ENCODE results near the gene BCL11B.

BCL11B gene

DNA sequence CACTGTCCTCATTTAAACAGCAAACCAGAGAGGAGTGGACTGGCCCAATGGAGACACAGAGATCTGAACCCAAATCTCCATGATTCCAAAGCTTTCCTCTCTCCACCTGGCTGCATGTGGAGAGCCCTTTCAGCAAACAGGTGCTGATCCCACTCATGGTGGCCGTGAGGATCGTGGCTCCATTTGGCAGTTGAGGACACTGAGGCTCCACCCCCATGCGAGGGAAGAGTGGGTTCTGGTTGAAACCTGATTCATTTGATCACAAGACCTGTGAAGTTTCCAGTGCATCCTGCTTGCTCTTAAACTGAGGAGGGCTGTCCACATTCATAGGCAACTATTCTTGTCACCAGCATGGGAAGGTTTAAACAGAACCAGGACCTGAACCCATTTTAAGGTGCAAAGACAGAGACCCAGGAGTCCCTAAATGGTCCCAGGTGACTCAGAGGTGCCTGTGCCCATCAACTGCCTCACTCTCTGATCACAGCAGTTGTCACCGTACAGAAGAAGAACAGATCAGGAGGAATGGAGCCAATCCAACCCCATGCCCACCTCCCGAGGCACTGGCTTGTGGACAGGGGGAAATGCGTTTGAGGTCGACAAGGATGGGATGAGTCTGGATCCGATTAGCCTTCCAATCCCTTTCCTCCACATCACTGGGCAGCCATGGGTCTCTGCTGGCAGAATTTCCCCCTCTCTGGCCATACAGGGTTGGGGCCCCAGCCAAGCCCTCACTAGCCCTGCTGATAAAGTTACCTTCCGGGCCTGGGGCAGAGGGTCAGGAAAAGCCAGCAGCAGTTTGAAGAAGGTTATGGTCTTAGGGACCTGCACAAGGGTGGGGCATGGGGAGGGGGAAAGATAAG lies 45.5 kb upstream of the BCL11B start:
- DNase-seq (ENCODE audit: low read depth) = no peak
- TF ChIP-seq, protein P1, sequence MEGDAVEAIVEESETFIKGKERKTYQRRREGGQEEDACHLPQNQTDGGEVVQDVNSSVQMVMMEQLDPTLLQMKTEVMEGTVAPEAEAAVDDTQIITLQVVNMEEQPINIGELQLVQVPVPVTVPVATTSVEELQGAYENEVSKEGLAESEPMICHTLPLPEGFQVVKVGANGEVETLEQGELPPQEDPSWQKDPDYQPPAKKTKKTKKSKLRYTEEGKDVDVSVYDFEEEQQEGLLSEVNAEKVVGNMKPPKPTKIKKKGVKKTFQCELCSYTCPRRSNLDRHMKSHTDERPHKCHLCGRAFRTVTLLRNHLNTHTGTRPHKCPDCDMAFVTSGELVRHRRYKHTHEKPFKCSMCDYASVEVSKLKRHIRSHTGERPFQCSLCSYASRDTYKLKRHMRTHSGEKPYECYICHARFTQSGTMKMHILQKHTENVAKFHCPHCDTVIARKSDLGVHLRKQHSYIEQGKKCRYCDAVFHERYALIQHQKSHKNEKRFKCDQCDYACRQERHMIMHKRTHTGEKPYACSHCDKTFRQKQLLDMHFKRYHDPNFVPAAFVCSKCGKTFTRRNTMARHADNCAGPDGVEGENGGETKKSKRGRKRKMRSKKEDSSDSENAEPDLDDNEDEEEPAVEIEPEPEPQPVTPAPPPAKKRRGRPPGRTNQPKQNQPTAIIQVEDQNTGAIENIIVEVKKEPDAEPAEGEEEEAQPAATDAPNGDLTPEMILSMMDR (IDR thresholded peaks at IDR 0.05; ENCODE audit: insufficient read depth, low read depth, low read length, missing control alignments) = no peak
- no peak overlapping the region for H3K4me3 ChIP-seq (ENCODE audit: low read depth, low read length)

DNA sequence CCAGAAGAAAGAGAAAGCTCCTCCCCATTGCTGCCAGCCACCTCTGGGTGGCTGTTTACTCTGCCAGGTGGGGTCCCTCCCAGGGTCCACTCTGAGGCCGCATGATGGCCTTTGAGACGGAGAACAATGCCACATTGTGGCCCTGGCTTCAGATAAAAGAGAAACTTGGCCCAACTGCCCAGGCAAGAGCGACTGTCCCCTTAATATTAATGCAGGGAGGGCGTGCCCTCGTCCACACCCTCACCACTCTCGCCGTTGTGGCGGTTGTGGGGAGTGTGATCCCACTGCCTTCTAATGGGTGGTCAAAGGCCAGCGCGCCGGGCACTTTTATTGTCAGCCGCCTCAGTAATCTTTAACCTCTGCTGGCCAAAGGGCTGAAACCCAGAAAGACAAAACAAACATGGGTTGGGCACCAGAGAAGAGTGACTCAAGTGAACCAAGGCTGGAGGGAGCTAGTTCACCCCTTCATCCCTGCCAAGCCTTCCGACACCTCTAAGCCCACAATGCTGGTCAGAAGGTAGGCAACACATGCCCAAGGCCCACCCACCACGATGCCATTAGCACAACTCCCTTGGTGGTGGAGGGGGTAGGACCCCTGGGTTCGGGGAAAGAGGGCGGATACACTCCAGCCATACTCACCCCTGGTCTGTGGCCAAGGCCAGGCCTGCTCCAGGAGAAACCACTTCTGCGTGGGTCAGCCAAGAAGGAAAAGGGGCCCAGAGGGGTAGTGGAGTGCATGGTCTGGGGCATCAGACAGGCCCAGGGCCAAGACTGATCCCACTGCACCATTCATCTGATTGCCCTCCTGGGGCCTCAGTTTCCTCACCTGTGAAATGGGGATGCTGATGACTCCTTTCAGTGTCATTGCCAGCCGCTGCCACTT lies 44.5 kb upstream of the BCL11B start:
- H3K4me3 ChIP-seq (ENCODE audit: low read depth, low read length) = no peak overlapping the region
- no peak for DNase-seq (ENCODE audit: low read depth)
- TF ChIP-seq, protein P1 (IDR thresholded peaks at IDR 0.05; ENCODE audit: insufficient read depth, low read depth, low read length, missing control alignments) = no peak

DNA sequence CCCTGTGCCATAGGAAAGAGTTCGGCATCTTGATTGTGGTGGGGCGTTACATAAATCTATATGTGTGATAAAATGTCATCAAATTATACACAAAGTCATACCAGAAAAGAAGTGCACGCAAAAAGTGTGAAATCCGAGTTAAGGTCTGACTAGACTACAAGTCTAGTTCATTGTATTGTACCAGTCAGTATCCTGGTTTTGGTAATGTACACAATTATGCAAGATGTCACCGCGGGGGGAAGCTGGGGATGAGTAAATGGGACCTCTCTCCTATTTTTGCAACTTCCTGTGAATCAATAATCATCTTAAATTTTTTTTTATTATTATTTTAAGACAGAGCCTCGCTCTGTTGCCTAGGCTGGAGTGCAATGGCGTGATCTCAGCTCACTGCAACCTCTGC lies 43.2 kb upstream of the BCL11B start:
- no peak overlapping the region for H3K4me3 ChIP-seq (ENCODE audit: low read depth, low read length)
- TF ChIP-seq, protein P1 (IDR thresholded peaks at IDR 0.05; ENCODE audit: insufficient read depth, low read depth, low read length, missing control alignments) = no peak
- DNase-seq (ENCODE audit: low read depth) = no peak

DNA sequence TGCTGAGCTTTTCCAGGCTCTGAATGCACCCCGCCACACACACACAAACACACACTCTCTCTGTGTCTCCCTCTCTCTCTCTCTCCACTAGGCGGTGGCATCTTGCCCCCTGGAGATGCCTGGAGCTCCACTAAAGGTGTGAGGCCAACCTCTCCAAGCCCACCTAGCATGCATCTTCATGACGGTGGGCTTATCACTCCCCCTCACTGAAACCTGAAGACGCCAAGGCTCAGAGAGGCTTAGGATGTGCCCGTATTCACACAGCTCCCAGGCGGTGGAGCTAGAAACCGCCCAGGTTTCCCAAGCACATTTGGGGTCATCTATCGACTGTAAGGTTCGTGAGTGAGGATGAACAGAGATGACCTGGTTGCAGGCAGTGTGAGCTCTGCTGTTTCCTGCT lies 42.6 kb upstream of the BCL11B start:
- TF ChIP-seq, protein P1 (IDR thresholded peaks at IDR 0.05; ENCODE audit: insufficient read depth, low read depth, low read length, missing control alignments) = no peak
- no peak for DNase-seq (ENCODE audit: low read depth)
- H3K4me3 ChIP-seq (ENCODE audit: low read depth, low read length) = no peak overlapping the region

DNA sequence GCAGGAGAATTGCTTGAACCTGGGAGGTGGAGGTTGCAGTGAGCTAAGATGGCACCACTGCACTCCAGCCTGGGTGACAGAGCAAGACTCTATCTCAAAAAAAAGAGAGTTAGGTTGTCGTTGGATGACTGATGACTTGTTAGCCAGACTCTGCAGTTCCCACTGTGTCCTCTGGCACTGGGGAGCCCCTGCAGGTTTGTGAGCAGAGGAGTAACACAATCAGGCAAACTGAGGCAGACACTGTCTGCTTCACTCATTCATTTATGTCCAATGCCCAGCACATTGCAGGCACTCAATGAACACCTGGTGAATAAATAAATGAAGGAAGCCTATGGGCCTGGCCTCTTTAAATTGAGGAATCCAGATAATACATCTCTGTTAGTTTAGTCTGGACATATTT lies 41.2 kb upstream of the BCL11B start:
- no peak for DNase-seq (ENCODE audit: low read depth)
- no peak overlapping the region for H3K4me3 ChIP-seq (ENCODE audit: low read depth, low read length)
- TF ChIP-seq, protein P1 (IDR thresholded peaks at IDR 0.05; ENCODE audit: insufficient read depth, low read depth, low read length, missing control alignments) = no peak

DNA sequence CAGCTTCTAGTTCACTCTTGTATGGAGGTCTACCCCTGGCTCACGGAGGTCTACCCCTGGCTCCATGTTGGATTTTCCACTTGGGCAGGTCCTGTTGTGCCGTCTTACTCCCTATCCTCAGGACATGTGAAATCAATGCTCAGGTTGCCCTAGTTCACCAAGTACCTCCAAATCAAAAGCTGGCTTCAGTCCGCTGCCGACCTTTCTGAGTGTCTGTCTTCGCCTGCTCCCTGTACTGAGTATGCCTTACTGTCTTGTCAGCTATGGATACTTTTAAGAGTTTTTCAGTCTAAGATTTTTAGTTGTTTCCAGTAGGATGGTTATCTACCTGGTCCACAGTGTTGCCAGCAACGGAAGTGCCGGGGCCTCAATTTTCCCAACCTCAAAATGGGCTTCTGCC lies 40.1 kb upstream of the BCL11B start:
- TF ChIP-seq, protein P1 (IDR thresholded peaks at IDR 0.05; ENCODE audit: insufficient read depth, low read depth, low read length, missing control alignments) = no peak
- DNase-seq (ENCODE audit: low read depth) = no peak
- H3K4me3 ChIP-seq (ENCODE audit: low read depth, low read length) = no peak overlapping the region
